HG03066 (cell line): ENCODE results near the gene SNX9.
"Not testable (repeated sequence)": the region's sequence is repeated elsewhere in the genome, so short reads cannot be mapped to it uniquely, and the experiment has no call there.

Experiments
- ATAC-seq: cut with Tn5 transposase; IDR thresholded peaks from one replicate; pipeline ENCODE4 v1.9.1; 2021; ENCODE audit warnings: low read depth; ENCODE audit not compliant: unreplicated experiment

The SNX9 gene

GRCh38 chr6:157823001-157823527 is at the start of gene SNX9:
Gene SNX9, plus strand, starts transcription at chr6:157823246. Its CDS starts 189 bp downstream, at chr6:157823435.
- peak; percentile 66 for ATAC-seq

GRCh38 chr6:157773248-157773773 is 49.7 kb upstream of the SNX9 start:
- ATAC-seq: no peak

- ATAC-seq: no peak
Measured at GRCh38 chr6:157774153-157775135, 48.6 kb upstream of the SNX9 start.

GRCh38 chr6:157775376-157775775 is 47.7 kb upstream of the SNX9 start:
- ATAC-seq: no peak

- ATAC-seq: no peak
Measured at GRCh38 chr6:157777344-157777743, 45.7 kb upstream of the SNX9 start.

GRCh38 chr6:157778719-157779118 is 44.3 kb upstream of the SNX9 start:
- ATAC-seq: no peak

GRCh38 chr6:157779705-157780604 is 43.1 kb upstream of the SNX9 start:
- ATAC-seq: no peak

- ATAC-seq: no peak
Measured at GRCh38 chr6:157785636-157786035, 37.4 kb upstream of the SNX9 start.

- no peak for ATAC-seq
Measured at GRCh38 chr6:157786221-157786620, 36.8 kb upstream of the SNX9 start.

GRCh38 chr6:157787080-157787479 is 36.0 kb upstream of the SNX9 start:
- no peak for ATAC-seq

- no peak for ATAC-seq
Measured at GRCh38 chr6:157788180-157788579, 34.9 kb upstream of the SNX9 start.

- no peak for ATAC-seq
Measured at GRCh38 chr6:157789297-157789696, 33.7 kb upstream of the SNX9 start.

GRCh38 chr6:157789861-157790260 is 33.2 kb upstream of the SNX9 start:
- no peak for ATAC-seq

GRCh38 chr6:157790548-157791160 is 32.4 kb upstream of the SNX9 start:
- no peak for ATAC-seq

- ATAC-seq: no peak
Measured at GRCh38 chr6:157791450-157791849, 31.6 kb upstream of the SNX9 start.

GRCh38 chr6:157792671-157793070 is 30.4 kb upstream of the SNX9 start:
- ATAC-seq: no peak

GRCh38 chr6:157794012-157794411 is 29.0 kb upstream of the SNX9 start:
- not testable (repeated sequence) for ATAC-seq

GRCh38 chr6:157795841-157796240 is 27.2 kb upstream of the SNX9 start:
- no peak for ATAC-seq

GRCh38 chr6:157798851-157799250 is 24.2 kb upstream of the SNX9 start:
- no peak for ATAC-seq

- not testable (repeated sequence) for ATAC-seq
Measured at GRCh38 chr6:157799561-157799960, 23.5 kb upstream of the SNX9 start.
